Endometrium (tissue), 2 donors: ENCODE results near the gene SPN.
"Not testable (repeated sequence)": the region's sequence is repeated elsewhere in the genome, so short reads cannot be mapped to it uniquely, and the experiment has no call there.

Experiments
- FAIRE-seq: peaks from 2 replicates; lab custom pipeline; 2012; peaks lifted over from hg19 to GRCh38; lab: Jason Lieb, UNC
- donor health status: control.
- donor health status: control.

Gene SPN

GRCh38 chr16:29701214-29701555, 38.1 kb downstream of the SPN start:
- no peak for FAIRE-seq

- FAIRE-seq = no peak
Measured at GRCh38 chr16:29702269-29702668, 39.2 kb downstream of the SPN start.

GRCh38 chr16:29705030-29705429, 42.0 kb downstream of the SPN start:
- no peak for FAIRE-seq

GRCh38 chr16:29707160-29707559, 44.1 kb downstream of the SPN start:
- FAIRE-seq = not testable (repeated sequence)

GRCh38 chr16:29708917-29709600, 46.0 kb downstream of the SPN start:
- FAIRE-seq = no peak

DNA sequence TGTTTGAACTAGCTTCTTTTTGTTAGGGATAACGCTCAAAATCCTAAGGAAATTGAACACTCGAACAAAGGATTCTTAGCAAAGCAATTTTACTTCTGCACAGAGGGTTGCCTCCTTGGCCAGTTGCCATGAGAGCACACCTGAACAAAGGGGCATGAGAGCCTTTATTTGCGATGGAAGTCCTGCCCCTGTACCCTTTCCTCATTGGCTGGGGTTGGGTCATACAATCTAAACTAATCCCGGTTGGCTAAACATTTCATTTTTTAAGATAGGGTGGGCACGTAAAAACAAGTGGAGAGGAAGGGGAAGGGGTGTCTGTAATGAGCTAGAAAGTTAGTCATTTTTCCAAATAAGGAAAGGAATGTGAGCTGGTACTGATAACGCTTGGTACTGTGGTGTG, 46.6 kb downstream of the SPN start:
- FAIRE-seq = not testable (repeated sequence)

DNA sequence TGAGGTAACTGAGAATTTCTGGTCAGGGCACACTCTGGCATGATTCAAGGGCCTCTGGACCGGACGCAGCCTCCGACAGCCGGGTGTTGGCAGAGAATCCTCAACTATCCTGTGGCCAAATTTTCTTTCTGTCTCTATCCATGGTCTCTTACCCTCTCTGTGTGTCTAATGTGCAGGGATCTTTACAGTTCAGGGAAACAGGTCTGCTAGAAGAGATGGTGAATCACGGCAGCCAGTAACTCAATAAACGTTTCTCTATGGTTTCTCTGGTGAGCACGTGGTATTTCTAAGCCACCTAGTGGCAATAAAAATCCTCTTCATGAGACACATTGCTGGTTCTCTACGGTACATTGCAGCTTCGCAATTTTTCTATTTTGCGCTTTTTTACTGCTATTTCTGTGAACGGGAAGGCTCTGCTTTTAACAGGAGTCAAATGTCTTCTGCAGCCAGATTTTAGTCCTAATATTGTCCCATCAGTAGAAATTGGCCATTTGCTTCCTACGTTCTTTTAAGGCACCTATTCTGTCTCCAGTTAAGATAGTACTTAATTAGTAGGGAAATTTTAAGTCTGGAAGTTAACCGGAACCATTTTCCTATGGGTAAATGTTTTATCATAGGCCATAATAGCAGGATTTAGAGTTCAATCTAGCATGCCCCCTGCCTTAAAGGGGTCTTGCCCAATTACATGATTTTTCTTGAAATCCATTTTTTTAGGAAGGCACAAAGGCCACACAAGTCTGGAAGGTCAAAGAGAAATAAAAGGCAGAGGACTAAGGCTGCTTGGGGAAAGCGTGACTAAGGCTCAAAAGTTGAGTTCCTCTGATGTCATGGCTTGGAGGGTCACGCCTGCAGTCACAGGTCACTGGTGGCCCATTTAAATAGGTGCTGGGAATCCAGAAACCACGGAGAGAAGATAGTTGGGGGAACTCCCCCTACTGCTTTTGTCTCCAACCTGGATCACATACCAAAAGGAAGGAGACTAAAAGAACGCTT, 47.5 kb downstream of the SPN start:
- no peak for FAIRE-seq

- no peak for FAIRE-seq
Measured at GRCh38 chr16:29712809-29713208, 49.8 kb downstream of the SPN start.

DNA sequence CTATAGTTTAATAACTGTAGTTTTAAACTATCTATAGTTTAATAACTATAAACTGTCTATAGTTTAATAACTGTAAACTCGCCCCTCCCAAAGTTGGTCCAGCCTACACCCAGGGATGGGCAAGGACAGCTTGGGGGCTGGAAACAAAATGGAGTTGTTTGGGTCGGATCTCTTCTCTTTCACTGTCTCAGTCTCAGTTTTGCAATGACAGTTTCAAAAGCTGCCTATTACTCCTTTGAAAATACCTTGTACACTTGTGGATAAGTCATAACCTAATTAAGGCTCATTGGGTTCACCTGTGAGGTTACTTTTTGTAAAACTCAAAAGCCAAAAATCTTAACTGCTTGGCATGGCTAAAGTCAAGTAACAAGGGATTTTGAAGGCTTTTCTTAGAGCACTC, 51.3 kb downstream of the SPN start:
- FAIRE-seq = no peak

- no peak for FAIRE-seq
Measured at GRCh38 chr16:29714972-29715371, 51.9 kb downstream of the SPN start.

DNA sequence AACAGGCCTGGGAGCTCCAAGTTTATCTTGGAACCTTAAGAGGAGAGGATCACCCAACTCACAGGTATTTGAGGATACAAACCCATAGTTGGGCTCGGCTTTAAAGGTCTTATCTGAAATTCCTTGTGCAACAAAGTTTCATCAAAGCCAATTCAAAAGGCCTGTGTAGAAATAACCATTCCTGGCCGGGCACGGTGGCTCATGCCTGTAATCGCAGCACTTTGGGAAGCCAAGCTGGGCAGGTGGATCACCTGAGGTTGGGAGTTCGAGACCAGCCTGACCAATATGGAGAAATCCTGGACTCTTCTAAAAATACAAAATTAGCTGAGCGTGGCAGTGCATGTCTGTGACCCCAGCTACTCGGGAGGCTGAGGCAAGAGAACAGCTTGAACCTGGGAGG, 54.1 kb downstream of the SPN start:
- FAIRE-seq = no peak

DNA sequence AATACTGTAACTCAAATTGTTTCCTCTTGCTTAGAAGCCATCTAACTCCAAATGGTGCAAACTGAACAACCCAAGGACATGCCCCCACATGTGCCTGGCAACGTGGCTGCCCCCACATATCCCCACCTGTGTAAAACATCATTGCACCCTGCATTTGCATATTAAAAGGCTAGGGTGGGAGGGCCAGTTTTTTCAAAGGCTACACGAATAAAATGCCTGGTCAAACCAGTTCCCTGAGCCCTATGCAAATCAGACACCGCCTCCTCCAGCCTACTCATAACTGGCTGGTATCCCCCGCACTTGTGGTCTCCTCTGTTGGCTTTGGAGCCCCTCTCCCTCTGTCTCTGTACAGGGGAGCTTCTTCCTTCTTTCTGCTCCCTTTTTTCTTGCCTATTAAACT, 56.0 kb downstream of the SPN start:
- no peak for FAIRE-seq
